Astrocyte (in vitro differentiated cells and primary cell): ENCODE data around the gene NOTCH4. TPM values are rescaled to one million over a fixed set of nuclear protein-coding genes. Genes with fewer than 3 reads are reported as not detected.

Experiments used
- DNase-seq: peaks from one replicate; pipeline ENCODE4 v3.0.0-alpha.2; 2010; ENCODE audit warnings: low read depth
- FAIRE-seq: peaks from 2 replicates; lab custom pipeline; 2011; peaks lifted over from hg19 to GRCh38; lab: Jason Lieb, UNC
- H2AFZ ChIP-seq: 2 replicates; pipeline ENCODE4 v1.6.0; 2012; ENCODE audit warnings: low read depth, low read length, inconsistent platforms
- H3K27ac ChIP-seq: 2 replicates; pipeline ENCODE4 v1.5.1; 2011; ENCODE audit warnings: low read depth, low read length, inconsistent platforms
- H3K27me3 ChIP-seq: 2 replicates; pipeline ENCODE4 v1.6.0; 2011; ENCODE audit warnings: low read length, inconsistent platforms; ENCODE audit not compliant: insufficient read depth
- H3K36me3 ChIP-seq: 2 replicates; pipeline ENCODE4 v1.5.1; 2011; ENCODE audit warnings: low read length, inconsistent platforms; ENCODE audit not compliant: insufficient read depth
- H3K4me1 ChIP-seq: 2 replicates; pipeline ENCODE4 v1.5.1; 2011; ENCODE audit warnings: low read length, inconsistent platforms; ENCODE audit not compliant: insufficient read depth
- H3K4me2 ChIP-seq: 2 replicates; pipeline ENCODE4 v1.6.0; 2012; ENCODE audit warnings: low read length, inconsistent platforms
- H3K4me3 ChIP-seq: 2 replicates; pipeline ENCODE4 v1.5.1; 2011; ENCODE audit warnings: low read depth, mild to moderate bottlenecking, low read length, inconsistent platforms; ENCODE audit not compliant: insufficient read depth
- H3K79me2 ChIP-seq: 2 replicates; pipeline ENCODE4 v1.6.0; 2012; ENCODE audit warnings: mild to moderate bottlenecking, low read length, inconsistent platforms; ENCODE audit not compliant: insufficient read depth
- H3K9ac ChIP-seq: 2 replicates; pipeline ENCODE4 v1.6.0; 2012; ENCODE audit warnings: mild to moderate bottlenecking, low read length, inconsistent platforms
- H3K9me3 ChIP-seq: 2 replicates; pipeline ENCODE4 v1.5.1; 2012; ENCODE audit warnings: low read depth, mild to moderate bottlenecking, low read length, inconsistent platforms; ENCODE audit not compliant: insufficient read depth
- H4K20me1 ChIP-seq: 2 replicates; pipeline ENCODE4 v1.6.0; 2012; ENCODE audit warnings: low read length, inconsistent platforms; ENCODE audit not compliant: insufficient read depth
- H3K27ac Mint-ChIP-seq: one replicate; pipeline ENCODE4 v1.8.0; 2021; ENCODE audit warnings: mild to moderate bottlenecking, mixed read lengths; ENCODE audit not compliant: unreplicated experiment
- H3K27me3 Mint-ChIP-seq: one replicate; pipeline ENCODE4 v1.8.0; 2021; ENCODE audit warnings: low read depth, mixed read lengths; ENCODE audit not compliant: unreplicated experiment
- H3K36me3 Mint-ChIP-seq: one replicate; pipeline ENCODE4 v1.8.0; 2021; ENCODE audit warnings: low read depth, mixed read lengths; ENCODE audit not compliant: unreplicated experiment
- H3K4me1 Mint-ChIP-seq: one replicate; pipeline ENCODE4 v1.8.0; 2021; ENCODE audit warnings: low read depth, mixed read lengths; ENCODE audit not compliant: unreplicated experiment
- H3K4me3 Mint-ChIP-seq: one replicate; pipeline ENCODE4 v1.8.0; 2021; ENCODE audit warnings: mild to moderate bottlenecking, moderate library complexity, mixed read lengths; ENCODE audit not compliant: unreplicated experiment
- H3K9me3 Mint-ChIP-seq: one replicate; pipeline ENCODE4 v1.8.0; 2021; ENCODE audit warnings: mild to moderate bottlenecking, mixed read lengths; ENCODE audit not compliant: unreplicated experiment
- CTCF ChIP-seq: IDR thresholded peaks from 2 replicates; pipeline ENCODE4 v1.5.1; 2011; ENCODE audit warnings: low read depth, mild to moderate bottlenecking, inconsistent platforms, low read length, moderate library complexity; ENCODE audit not compliant: insufficient read depth
- EZH2 ChIP-seq: IDR thresholded peaks from 2 replicates; pipeline ENCODE4 v1.6.1; 2012; ENCODE audit warnings: mild to moderate bottlenecking, low read length, inconsistent platforms; ENCODE audit not compliant: insufficient read depth
- total RNA-seq: library from RNA; stranded (reverse); gene quantifications from 2 replicates; pipeline ENCODE4 v1.2.1, GENCODE V29; 2021

Gene NOTCH4
- total RNA-seq, 1 donor from 2014 or later: 0.57 TPM

GRCh38 chr6:32210191-32210601 lies 13.7 kb downstream of the NOTCH4 start:
- no peak overlapping the region for H3K4me3 ChIP-seq
- H3K36me3 Mint-ChIP-seq: no peaks in the 10 kb centered on the region
- peaks cover 21% of the 10 kb centered on the region for H3K27me3 Mint-ChIP-seq
- no peak for DNase-seq
- H3K4me1 Mint-ChIP-seq: no peaks in the 10 kb centered on the region
- no peak for FAIRE-seq
- no peak overlapping the region for H2AFZ ChIP-seq
- H3K4me1 ChIP-seq: no peaks in the 10 kb centered on the region
- no peak overlapping the region for H3K4me2 ChIP-seq
- no peak overlapping the region for H3K9ac ChIP-seq
- H3K4me3 Mint-ChIP-seq: no peak overlapping the region
- H3K36me3 ChIP-seq: no peaks in the 10 kb centered on the region
- H3K27me3 ChIP-seq: no peaks in the 10 kb centered on the region
- H4K20me1 ChIP-seq: no peaks in the 10 kb centered on the region
- H3K9me3 ChIP-seq: no peaks in the 10 kb centered on the region
- TF ChIP-seq CTCF (no peak), EZH2 (no peak)
- no peak overlapping the region for H3K27ac Mint-ChIP-seq
- no peak overlapping the region for H3K27ac ChIP-seq
- H3K9me3 Mint-ChIP-seq: peaks cover 2% of the 10 kb centered on the region
- no peaks in the 10 kb centered on the region for H3K79me2 ChIP-seq

GRCh38 chr6:32208996-32209395 lies 14.9 kb downstream of the NOTCH4 start:
- FAIRE-seq (no peak), DNase-seq (no peak)
- Mint-ChIP-seq H3K4me1 (no peaks in the 10 kb centered on the region), H3K4me3 (no peak overlapping the region), H3K27ac (no peak overlapping the region), H3K9me3 (peaks cover 2% of the 10 kb centered on the region), H3K27me3 (peaks cover 22% of the 10 kb centered on the region), H3K36me3 (peaks cover 3% of the 10 kb centered on the region)
- Histone ChIP-seq H3K27ac (no peak overlapping the region), H4K20me1 (no peaks in the 10 kb centered on the region), H3K36me3 (no peaks in the 10 kb centered on the region), H2AFZ (no peak overlapping the region), H3K4me2 (no peak overlapping the region), H3K79me2 (no peaks in the 10 kb centered on the region), H3K4me3 (no peak overlapping the region), H3K27me3 (no peaks in the 10 kb centered on the region), H3K4me1 (no peaks in the 10 kb centered on the region), H3K9me3 (no peaks in the 10 kb centered on the region), H3K9ac (no peak overlapping the region)
- no peak for TF ChIP-seq EZH2
- TF ChIP-seq CTCF: no peak

GRCh38 chr6:32204268-32204715 lies 19.6 kb downstream of the NOTCH4 start:
- FAIRE-seq: no peak
- no peaks in the 10 kb centered on the region for H3K79me2 ChIP-seq
- H3K27me3 Mint-ChIP-seq: peaks cover 28% of the 10 kb centered on the region
- no peak overlapping the region for H3K27ac ChIP-seq
- TF ChIP-seq EZH2: no peak
- no peak for TF ChIP-seq CTCF
- no peaks in the 10 kb centered on the region for H3K4me1 Mint-ChIP-seq
- DNase-seq: no peak
- no peaks in the 10 kb centered on the region for H3K36me3 ChIP-seq
- H3K9me3 ChIP-seq: no peaks in the 10 kb centered on the region
- H3K4me3 ChIP-seq: no peak overlapping the region
- no peak overlapping the region for H3K4me2 ChIP-seq
- H3K36me3 Mint-ChIP-seq: peaks cover 3% of the 10 kb centered on the region
- H4K20me1 ChIP-seq: no peaks in the 10 kb centered on the region
- peaks cover 2% of the 10 kb centered on the region for H3K9me3 Mint-ChIP-seq
- no peaks in the 10 kb centered on the region for H3K4me1 ChIP-seq
- H3K27me3 ChIP-seq: no peaks in the 10 kb centered on the region
- no peak overlapping the region for H3K4me3 Mint-ChIP-seq
- H3K9ac ChIP-seq: no peak overlapping the region
- no peak overlapping the region for H2AFZ ChIP-seq
- H3K27ac Mint-ChIP-seq: no peak overlapping the region
